B cell (primary cell): Measurements from ENCODE around the gene CRTAC1.

Source experiments
- EZH2 ChIP-seq: IDR thresholded peaks from 2 replicates; pipeline ENCODE4 v1.6.1; 2012; ENCODE audit warnings: borderline replicate concordance, low read depth, mild to moderate bottlenecking, moderate library complexity, low read length; ENCODE audit not compliant: insufficient read depth, poor library complexity, severe bottlenecking
- TF ChIP-seq, protein P1 (sequence below): fragments of 200-600 bp; IDR thresholded peaks from one replicate; pipeline ENCODE4 v1.8.0; 2022; ENCODE audit warnings: antibody characterized with exemption, mild to moderate bottlenecking

DNA sequence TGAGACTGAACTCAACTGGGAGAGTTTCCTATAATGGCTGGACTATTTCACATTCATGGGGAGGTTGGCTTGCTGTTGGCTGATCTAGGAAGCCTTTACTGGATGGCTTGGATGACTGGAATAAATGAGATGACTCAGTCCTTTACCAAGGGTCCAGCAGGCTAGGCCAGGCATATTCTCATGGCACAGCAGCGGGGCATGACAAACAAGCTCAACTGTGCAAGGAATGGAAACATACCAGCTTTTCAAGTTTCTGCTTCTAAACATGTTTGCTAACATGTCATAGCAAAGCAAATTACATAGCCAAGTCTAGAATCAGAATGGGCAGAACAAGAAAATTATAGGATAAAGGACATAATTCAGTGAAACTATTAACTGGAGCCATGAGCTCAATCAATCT is 46.8 kb upstream of the CRTAC1 start:
- TF ChIP-seq, protein P1, sequence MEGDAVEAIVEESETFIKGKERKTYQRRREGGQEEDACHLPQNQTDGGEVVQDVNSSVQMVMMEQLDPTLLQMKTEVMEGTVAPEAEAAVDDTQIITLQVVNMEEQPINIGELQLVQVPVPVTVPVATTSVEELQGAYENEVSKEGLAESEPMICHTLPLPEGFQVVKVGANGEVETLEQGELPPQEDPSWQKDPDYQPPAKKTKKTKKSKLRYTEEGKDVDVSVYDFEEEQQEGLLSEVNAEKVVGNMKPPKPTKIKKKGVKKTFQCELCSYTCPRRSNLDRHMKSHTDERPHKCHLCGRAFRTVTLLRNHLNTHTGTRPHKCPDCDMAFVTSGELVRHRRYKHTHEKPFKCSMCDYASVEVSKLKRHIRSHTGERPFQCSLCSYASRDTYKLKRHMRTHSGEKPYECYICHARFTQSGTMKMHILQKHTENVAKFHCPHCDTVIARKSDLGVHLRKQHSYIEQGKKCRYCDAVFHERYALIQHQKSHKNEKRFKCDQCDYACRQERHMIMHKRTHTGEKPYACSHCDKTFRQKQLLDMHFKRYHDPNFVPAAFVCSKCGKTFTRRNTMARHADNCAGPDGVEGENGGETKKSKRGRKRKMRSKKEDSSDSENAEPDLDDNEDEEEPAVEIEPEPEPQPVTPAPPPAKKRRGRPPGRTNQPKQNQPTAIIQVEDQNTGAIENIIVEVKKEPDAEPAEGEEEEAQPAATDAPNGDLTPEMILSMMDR, result no peak
- TF ChIP-seq EZH2, result no peak
